Psoas muscle (tissue), 8 donors: ENCODE data around the gene KCNMA1. TPM values are rescaled to one million over a fixed set of nuclear protein-coding genes. Genes with fewer than 3 reads are reported as not detected.

Experiments
- ATAC-seq, 4 donors: fragments of 200-7000 bp; cut with Tn5 transposase; one replicate each; pipeline ENCODE4 v1.9.1; 2020; ENCODE audit warnings: moderate library complexity in 3 of 4, mild to moderate bottlenecking in 2 of 4
- DNase-seq, 2 donors: peaks; one replicate each; pipeline ENCODE4 v3.0.0-alpha.2; 2020
- H3K27ac ChIP-seq: fragments of 200-600 bp; one replicate; pipeline ENCODE4 v1.8.0; 2022
- H3K27me3 ChIP-seq, 3 donors: fragments of 200-600 bp in 1 of 3; one replicate each; pipeline versions ENCODE4 v1.6.1 to v1.8.0; 2013 to 2022; ENCODE audit warnings: low read length in 2 of 3, mild to moderate bottlenecking in 2 of 3, moderate library complexity in 1 of 3; ENCODE audit not compliant: insufficient read depth in 3 of 3
- H3K36me3 ChIP-seq, 2 donors: fragments of 200-600 bp in 1 of 2; one replicate each; pipeline versions ENCODE4 v1.6.1 to v1.8.0; 2013 to 2022; ENCODE audit warnings: low read depth in 1 of 2, mild to moderate bottlenecking in 1 of 2, moderate library complexity in 1 of 2; ENCODE audit not compliant: insufficient read depth in 1 of 2
- H3K4me1 ChIP-seq: fragments of 200-600 bp; one replicate; pipeline ENCODE4 v1.8.0; 2022
- H3K4me3 ChIP-seq: fragments of 200-600 bp; one replicate; pipeline ENCODE4 v1.8.0; 2022; ENCODE audit warnings: mild to moderate bottlenecking
- H3K9me3 ChIP-seq: fragments of 200-600 bp; one replicate; pipeline ENCODE4 v1.8.0; 2022
- WGBS, 3 donors: extraction: QIAGEN DNeasy Blood & Tissue Kit; methylation state at CpG; one replicate each; pipeline versions ENCODE4 v1.1.6 to v1.1.7; 2013; 5-methylcytosine and 5-hydroxymethylcytosine counted together
- intact Hi-C, 2 donors: fragments of 100-400 bp; cut with DNase I; formaldehyde crosslinking; loops; one replicate each; pipeline versions ENCODE4 v1.11.0 to v1.14.2; 2022
- polyA plus RNA-seq, 3 donors: library from polyadenylated mRNA; stranded (reverse); fragments of 200-250 nt; gene quantifications; one replicate each; pipeline ENCODE4 v1.2.3, GENCODE V29; 2013
- total RNA-seq, 4 donors: library from RNA; stranded (reverse); fragmentation: NEBNext Ultra II Directional in 2 of 4; extraction: Animal tissue kit (Norgen Biotek cat#: 25700) in 2 of 4; gene quantifications; one replicate each; pipeline versions ENCODE4 v1.2.1 to v1.2.4, GENCODE V29; 2021 to 2023
- TF ChIP-seq, protein P1 (sequence below): fragments of 200-600 bp; IDR thresholded peaks from one replicate; pipeline ENCODE4 v1.8.0; 2022; ENCODE audit warnings: antibody characterized with exemption
- donor health status: healthy with polysubstance abuse.
- donor health status: DM: no; HTN: no; CAD: no; lungs with moderate emphysema.
- donor health status: Bipolar disorder and iron deficiency.
- donor health status: healthy.
- donor health status: DM: yes; HTN: yes; CAD: no.
- donor health status: DM: no; HTN: no; CAD: no.
- donor health status: DM: no; HTN: no; CAD: no.
- donor health status: DM: yes; HTN: yes; CAD: no.

KCNMA1 gene
- total and polyA plus RNA-seq, 7 donors: 7.9 to 53.0 (median 41.9) TPM

DNA sequence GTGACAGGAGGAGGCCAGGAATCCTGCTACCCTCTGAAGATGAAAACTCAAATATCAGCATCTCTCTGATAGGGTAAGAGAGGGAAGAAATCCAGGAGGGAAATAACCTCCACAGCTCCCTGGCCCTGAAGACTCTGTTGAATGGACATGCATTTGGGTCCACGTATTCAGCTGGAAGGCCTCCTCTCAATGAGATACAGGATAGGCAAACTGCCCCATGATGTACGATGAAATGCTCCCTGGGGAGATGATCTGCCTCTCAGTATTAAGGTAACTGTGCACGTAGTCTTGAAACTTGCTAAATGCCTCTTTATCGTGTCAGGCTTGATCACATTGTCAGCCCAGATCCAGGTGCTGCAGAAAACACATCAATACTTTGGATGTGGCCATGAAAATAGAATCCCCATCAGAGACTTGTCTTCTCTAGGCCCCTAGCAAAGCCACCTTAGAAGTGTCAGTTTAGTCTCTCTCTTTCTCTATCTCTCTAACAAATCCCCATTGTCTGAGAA, 384.0 kb downstream of the KCNMA1 start:
- no peak overlapping the region for H3K4me3 ChIP-seq
- H3K4me1 ChIP-seq: no peaks in the 10 kb centered on the region
- H3K27me3 ChIP-seq: no peaks in the 10 kb centered on the region
- TF ChIP-seq, protein P1, sequence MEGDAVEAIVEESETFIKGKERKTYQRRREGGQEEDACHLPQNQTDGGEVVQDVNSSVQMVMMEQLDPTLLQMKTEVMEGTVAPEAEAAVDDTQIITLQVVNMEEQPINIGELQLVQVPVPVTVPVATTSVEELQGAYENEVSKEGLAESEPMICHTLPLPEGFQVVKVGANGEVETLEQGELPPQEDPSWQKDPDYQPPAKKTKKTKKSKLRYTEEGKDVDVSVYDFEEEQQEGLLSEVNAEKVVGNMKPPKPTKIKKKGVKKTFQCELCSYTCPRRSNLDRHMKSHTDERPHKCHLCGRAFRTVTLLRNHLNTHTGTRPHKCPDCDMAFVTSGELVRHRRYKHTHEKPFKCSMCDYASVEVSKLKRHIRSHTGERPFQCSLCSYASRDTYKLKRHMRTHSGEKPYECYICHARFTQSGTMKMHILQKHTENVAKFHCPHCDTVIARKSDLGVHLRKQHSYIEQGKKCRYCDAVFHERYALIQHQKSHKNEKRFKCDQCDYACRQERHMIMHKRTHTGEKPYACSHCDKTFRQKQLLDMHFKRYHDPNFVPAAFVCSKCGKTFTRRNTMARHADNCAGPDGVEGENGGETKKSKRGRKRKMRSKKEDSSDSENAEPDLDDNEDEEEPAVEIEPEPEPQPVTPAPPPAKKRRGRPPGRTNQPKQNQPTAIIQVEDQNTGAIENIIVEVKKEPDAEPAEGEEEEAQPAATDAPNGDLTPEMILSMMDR: no peak
- H3K36me3 ChIP-seq: no peaks in the 10 kb centered on the region
- no peaks in the 10 kb centered on the region for H3K9me3 ChIP-seq
- WGBS, 3 donors: 82 to 88% (median 84%) methylated on average over 4 of the region's 4 CpGs
- DNase-seq (no peak), ATAC-seq (no peak)
- intact Hi-C loops: no loop called here
- no peak overlapping the region for H3K27ac ChIP-seq

DNA sequence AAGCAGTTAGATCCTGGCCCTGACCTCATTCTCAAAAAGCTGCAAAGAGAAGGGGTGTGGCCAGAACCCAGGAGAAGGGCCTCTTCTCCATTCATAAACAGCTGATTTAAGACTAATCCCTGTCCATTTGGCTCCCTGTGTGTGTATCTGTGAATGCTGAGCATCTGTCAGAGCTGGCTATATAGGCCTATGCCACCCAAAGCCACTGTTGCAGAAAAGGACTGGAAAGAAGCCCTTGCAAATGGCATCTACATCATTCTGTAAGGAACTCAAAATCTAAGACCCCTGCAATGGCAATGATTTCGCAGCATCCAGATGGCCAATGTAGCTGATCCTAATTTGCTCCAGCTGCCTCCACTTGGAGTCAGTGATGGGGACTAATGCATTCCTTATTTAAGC, 384.5 kb downstream of the KCNMA1 start:
- H3K36me3 ChIP-seq: no peaks in the 10 kb centered on the region
- no peaks in the 10 kb centered on the region for H3K4me1 ChIP-seq
- intact Hi-C loops: no loop called here
- TF ChIP-seq, protein P1: no peak
- no peaks in the 10 kb centered on the region for H3K9me3 ChIP-seq
- ATAC-seq: no peak
- no peaks in the 10 kb centered on the region for H3K27me3 ChIP-seq
- H3K4me3 ChIP-seq: no peak overlapping the region
- no peak overlapping the region for H3K27ac ChIP-seq
- 83 to 89% (median 86%) methylated on average over 1 of the region's 1 CpG for WGBS, 3 donors
- no peak for DNase-seq

GRCh38 chr10:77252380-77253146, 385.0 kb downstream of the KCNMA1 start:
- DNase-seq: no peak
- 78 to 89% (median 85%) methylated on average over 4 of the region's 4 CpGs for WGBS, 3 donors
- no peaks in the 10 kb centered on the region for H3K9me3 ChIP-seq
- intact Hi-C loops: no loop called here
- ATAC-seq: no peak
- TF ChIP-seq, protein P1: no peak
- H3K27me3 ChIP-seq: no peaks in the 10 kb centered on the region
- no peaks in the 10 kb centered on the region for H3K4me1 ChIP-seq
- H3K4me3 ChIP-seq: no peak overlapping the region
- H3K27ac ChIP-seq: no peak overlapping the region
- H3K36me3 ChIP-seq: no peaks in the 10 kb centered on the region

- ATAC-seq (peak in 1 of 4 donors; percentile 59), DNase-seq (no peak)
- H3K4me3 ChIP-seq: no peak overlapping the region
- no peaks in the 10 kb centered on the region for H3K9me3 ChIP-seq
- 71 to 74% (median 72%) methylated on average over 6 of the region's 6 CpGs for WGBS, 3 donors
- no peaks in the 10 kb centered on the region for H3K4me1 ChIP-seq
- TF ChIP-seq, protein P1: peak; percentile 31
- H3K36me3 ChIP-seq: no peaks in the 10 kb centered on the region
- no peaks in the 10 kb centered on the region for H3K27me3 ChIP-seq
- H3K27ac ChIP-seq: no peak overlapping the region
- intact Hi-C loops: no loop called here
These were observed 386.2 kb downstream of the KCNMA1 start for GRCh38 chr10:77251297-77252013.
